ENCODE measurements around the gene PLPPR1.

The PLPPR1 gene

DNA sequence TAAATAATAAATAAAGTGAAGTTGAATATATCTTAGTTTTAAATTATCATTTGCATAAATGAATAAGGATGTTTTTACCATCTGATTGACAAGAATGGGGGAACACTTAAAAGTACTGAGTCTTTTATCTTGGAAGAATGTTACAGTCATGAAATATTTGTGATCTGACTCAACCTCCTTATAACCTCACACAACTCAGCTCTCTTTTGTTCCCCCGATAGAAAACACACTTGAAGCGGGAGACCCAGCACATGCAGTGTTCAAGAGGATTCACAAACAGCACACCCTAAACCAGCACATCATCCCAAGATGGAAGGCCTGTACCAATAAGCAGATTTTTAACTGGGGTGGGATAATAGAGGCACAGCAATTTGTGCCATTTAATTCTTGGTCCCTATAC, 340.8 kb downstream of the PLPPR1 start:
- POLR2A ChIA-PET (ENCODE audit: low non-redundant PET) = no interaction called here

GRCh38 chr9:101369884-101370531, 341.5 kb downstream of the PLPPR1 start:
- H3K27ac ChIP-seq = no peak overlapping the region
- ChIA-PET POLR2A (ENCODE audit: low non-redundant PET) (no interaction called here), CTCF (interaction anchor here (0.7 to 1.1 kb wide), 3 partner anchors 58 to 276 kb away, joined by 3 to 7 read pairs (median 5); no protein-coding TSS in a partner anchor)
- TF ChIP-seq, protein P1, sequence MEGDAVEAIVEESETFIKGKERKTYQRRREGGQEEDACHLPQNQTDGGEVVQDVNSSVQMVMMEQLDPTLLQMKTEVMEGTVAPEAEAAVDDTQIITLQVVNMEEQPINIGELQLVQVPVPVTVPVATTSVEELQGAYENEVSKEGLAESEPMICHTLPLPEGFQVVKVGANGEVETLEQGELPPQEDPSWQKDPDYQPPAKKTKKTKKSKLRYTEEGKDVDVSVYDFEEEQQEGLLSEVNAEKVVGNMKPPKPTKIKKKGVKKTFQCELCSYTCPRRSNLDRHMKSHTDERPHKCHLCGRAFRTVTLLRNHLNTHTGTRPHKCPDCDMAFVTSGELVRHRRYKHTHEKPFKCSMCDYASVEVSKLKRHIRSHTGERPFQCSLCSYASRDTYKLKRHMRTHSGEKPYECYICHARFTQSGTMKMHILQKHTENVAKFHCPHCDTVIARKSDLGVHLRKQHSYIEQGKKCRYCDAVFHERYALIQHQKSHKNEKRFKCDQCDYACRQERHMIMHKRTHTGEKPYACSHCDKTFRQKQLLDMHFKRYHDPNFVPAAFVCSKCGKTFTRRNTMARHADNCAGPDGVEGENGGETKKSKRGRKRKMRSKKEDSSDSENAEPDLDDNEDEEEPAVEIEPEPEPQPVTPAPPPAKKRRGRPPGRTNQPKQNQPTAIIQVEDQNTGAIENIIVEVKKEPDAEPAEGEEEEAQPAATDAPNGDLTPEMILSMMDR (conservative IDR thresholded peaks at IDR 0.05; ENCODE audit: low read depth) = no peak
- DNase-seq (ENCODE audit: low spot score) = no peak

More for the DNA sequence above, 340.8 kb downstream of the PLPPR1 start:
- DNase-seq (ENCODE audit: low spot score) = no peak
- no peak overlapping the region for H3K27ac ChIP-seq
- TF ChIP-seq, protein P1 (conservative IDR thresholded peaks at IDR 0.05; ENCODE audit: low read depth) = no peak
- CTCF ChIA-PET = interaction anchor here (0.7 to 0.9 kb wide), 2 partner anchors 99 to 275 kb away, joined by 3 to 5 read pairs; no protein-coding TSS in a partner anchor

DNA sequence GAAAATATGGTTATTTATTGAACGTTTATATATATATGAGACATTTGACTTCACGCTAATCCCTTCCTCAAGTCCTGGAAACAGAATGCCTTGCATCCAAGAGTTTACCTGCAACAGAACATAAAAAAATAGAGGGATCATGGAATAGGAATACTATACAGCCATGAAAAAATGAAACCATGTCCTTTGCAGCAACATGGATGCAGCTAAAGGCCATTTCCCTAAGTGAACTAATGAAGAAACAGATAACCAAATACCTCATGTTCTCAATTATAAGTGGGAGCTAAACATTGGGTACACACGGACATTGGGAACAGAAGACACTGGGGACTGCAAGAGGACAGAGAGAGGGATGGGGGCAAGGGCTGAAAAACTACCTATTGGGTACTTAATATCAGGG, 343.3 kb downstream of the PLPPR1 start:
- no peak for DNase-seq (ENCODE audit: low spot score)
- no peak overlapping the region for H3K27ac ChIP-seq
- CTCF ChIA-PET = interaction anchor here (0.8 kb wide), 1 partner anchor 78 kb away, joined by 4 read pairs; no protein-coding TSS in a partner anchor
- POLR2A ChIA-PET (ENCODE audit: low non-redundant PET) = no interaction called here
- TF ChIP-seq, protein P1 (conservative IDR thresholded peaks at IDR 0.05; ENCODE audit: low read depth) = no peak

DNA sequence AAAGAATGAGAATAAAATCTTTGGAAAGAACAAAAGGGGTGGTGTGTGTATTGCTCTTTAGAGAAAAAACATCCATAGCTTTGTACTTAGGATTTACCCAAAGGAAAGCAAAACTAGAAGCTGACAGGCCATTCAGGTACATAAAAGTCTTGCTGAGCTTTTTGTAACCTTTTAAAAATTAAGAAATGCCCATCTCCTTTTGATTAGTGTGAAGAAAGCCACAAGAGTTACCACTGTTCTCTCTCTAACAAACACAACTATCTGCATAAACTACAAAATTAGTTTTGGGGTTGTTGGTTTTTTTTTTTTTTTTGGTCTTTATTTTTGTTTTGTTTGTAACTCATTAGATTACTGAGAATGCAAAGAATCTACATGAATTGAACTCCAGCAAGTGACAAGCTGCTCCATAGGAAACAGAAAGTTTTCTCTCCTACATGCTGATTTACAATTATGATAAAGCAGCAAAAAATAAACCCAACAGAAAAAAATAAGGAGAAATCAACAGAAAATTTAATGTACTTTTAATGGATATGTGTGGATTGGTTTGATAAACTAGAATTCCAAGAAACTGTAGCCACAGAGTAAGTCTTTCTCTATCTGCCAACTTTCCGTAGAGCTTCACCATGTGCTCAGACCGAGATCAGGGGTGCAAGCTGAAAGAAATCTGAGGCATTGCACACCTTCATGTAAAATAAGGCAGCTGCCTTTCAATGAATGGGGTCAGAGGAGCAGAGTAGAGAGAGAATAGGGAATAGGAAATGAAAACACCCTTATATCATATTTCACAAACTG, 344.0 kb downstream of the PLPPR1 start:
- ChIA-PET CTCF (interaction anchor here (0.6 to 0.8 kb wide), 4 partner anchors 42 to 253 kb away, joined by 3 to 9 read pairs (median 4); no protein-coding TSS in a partner anchor), POLR2A (ENCODE audit: low non-redundant PET) (no interaction called here)
- TF ChIP-seq, protein P1 (conservative IDR thresholded peaks at IDR 0.05; ENCODE audit: low read depth) = no peak
- DNase-seq (ENCODE audit: low spot score) = no peak
- no peak overlapping the region for H3K27ac ChIP-seq
